Right hindlimb (tissue), 1 donor: ENCODE results near the gene CMTM7.
"Not testable (repeated sequence)": the region's sequence is repeated elsewhere in the genome, so short reads cannot be mapped to it uniquely, and the experiment has no call there.

Experiments used
- DNase-seq: peaks from one replicate; pipeline ENCODE4 v3.0.0-alpha.2; 2018

CMTM7 gene

GRCh38 chr3:32383136-32383711 lies 8.4 kb upstream of the CMTM7 start:
- DNase-seq: no peak

- peak; percentile 51 for DNase-seq
Observed at GRCh38 chr3:32384938-32385337, 6.7 kb upstream of the CMTM7 start.

- no peak for DNase-seq
Observed at GRCh38 chr3:32387512-32387911, 4.1 kb upstream of the CMTM7 start.

- DNase-seq: not testable (repeated sequence)
Observed at GRCh38 chr3:32389577-32389976, 2.1 kb upstream of the CMTM7 start.

GRCh38 chr3:32392536-32393302 lies 1.1 kb downstream of the CMTM7 start:
- DNase-seq: peak; percentile 65

GRCh38 chr3:32395496-32395895 lies 3.8 kb downstream of the CMTM7 start:
- DNase-seq: no peak

GRCh38 chr3:32397941-32398340 lies 6.3 kb downstream of the CMTM7 start:
- DNase-seq: no peak

- no peak for DNase-seq
Observed at GRCh38 chr3:32398531-32398930, 6.9 kb downstream of the CMTM7 start.

GRCh38 chr3:32399030-32399620 lies 7.5 kb downstream of the CMTM7 start:
- no peak for DNase-seq

- no peak for DNase-seq
Observed at GRCh38 chr3:32401126-32401525, 9.5 kb downstream of the CMTM7 start.

- peak; percentile 86 for DNase-seq
Observed at GRCh38 chr3:32401556-32402081, 10.0 kb downstream of the CMTM7 start.

- no peak for DNase-seq
Observed at GRCh38 chr3:32403663-32404062, 12.0 kb downstream of the CMTM7 start.

GRCh38 chr3:32404714-32405113 lies 13.1 kb downstream of the CMTM7 start:
- DNase-seq: no peak

GRCh38 chr3:32405155-32405554 lies 13.5 kb downstream of the CMTM7 start:
- no peak for DNase-seq

GRCh38 chr3:32405711-32406323 lies 14.2 kb downstream of the CMTM7 start:
- no peak for DNase-seq

- no peak for DNase-seq
Observed at GRCh38 chr3:32406486-32407408, 15.1 kb downstream of the CMTM7 start.

- no peak for DNase-seq
Observed at GRCh38 chr3:32410367-32411246, 19.0 kb downstream of the CMTM7 start.

- no peak for DNase-seq
Observed at GRCh38 chr3:32411442-32411841, 19.8 kb downstream of the CMTM7 start.

GRCh38 chr3:32412887-32413286 lies 21.2 kb downstream of the CMTM7 start:
- DNase-seq: no peak

GRCh38 chr3:32413845-32414521 lies 22.3 kb downstream of the CMTM7 start:
- no peak for DNase-seq
